KMS-11 (cell line): ENCODE data around the gene LRR1.

Source experiments
- H2AFZ ChIP-seq: fragments of 200-600 bp; sonication (generic); 2 replicates; pipeline ENCODE4 v1.6.1; 2016; ENCODE audit warnings: antibody characterized with exemption, mixed run types, low read depth
- H3K27ac ChIP-seq: fragments of 200-600 bp; sonication (generic); 2 replicates; pipeline ENCODE4 v1.6.1; 2016; ENCODE audit warnings: mild to moderate bottlenecking, mixed run types
- H3K27me3 ChIP-seq: fragments of 200-600 bp; sonication (generic); 2 replicates; pipeline ENCODE4 v1.6.1; 2017; ENCODE audit warnings: mild to moderate bottlenecking, low read depth, mixed run types, moderate library complexity; ENCODE audit not compliant: insufficient read depth
- H3K36me3 ChIP-seq: fragments of 200-600 bp; sonication (generic); 2 replicates; pipeline ENCODE4 v1.6.1; 2017; ENCODE audit warnings: mild to moderate bottlenecking, mixed run types; ENCODE audit not compliant: insufficient read depth
- H3K4me1 ChIP-seq: fragments of 200-600 bp; sonication (generic); 2 replicates; pipeline ENCODE4 v1.6.1; 2016; ENCODE audit warnings: mild to moderate bottlenecking, low read depth, mixed run types; ENCODE audit not compliant: poor library complexity, severe bottlenecking
- H3K4me2 ChIP-seq: fragments of 200-600 bp; sonication (generic); 2 replicates; pipeline ENCODE4 v1.7.0; 2016; ENCODE audit warnings: mild to moderate bottlenecking, mixed run types
- H3K4me3 ChIP-seq: fragments of 200-600 bp; sonication (generic); IDR thresholded peaks from 2 replicates; pipeline ENCODE4 v1.6.1; 2017; ENCODE audit warnings: low read depth, low read length, mixed read lengths; ENCODE audit not compliant: insufficient read depth
- H3K79me2 ChIP-seq: fragments of 200-600 bp; sonication (generic); 2 replicates; pipeline ENCODE4 v1.6.1; 2016; ENCODE audit warnings: low read depth, mixed run types; ENCODE audit not compliant: insufficient read depth
- H3K9ac ChIP-seq: fragments of 200-600 bp; sonication (generic); 2 replicates; pipeline ENCODE4 v1.6.1; 2016; ENCODE audit warnings: mild to moderate bottlenecking, mixed run types
- H4K20me1 ChIP-seq: fragments of 200-600 bp; sonication (generic); 2 replicates; pipeline ENCODE4 v1.6.1; 2016; ENCODE audit warnings: mild to moderate bottlenecking, mixed run types; ENCODE audit not compliant: insufficient read depth
- CTCF ChIP-seq: fragments of 200-600 bp; sonication (generic); conservative IDR thresholded peaks from 2 replicates; pipeline ENCODE4 v1.6.1; 2017; ENCODE audit warnings: low read depth, mild to moderate bottlenecking, antibody characterized with exemption, low read length, moderate library complexity, mixed read lengths

LRR1 gene

GRCh38 chr14:49640540-49641417, 42.0 kb downstream of the LRR1 start:
- Histone ChIP-seq H3K79me2 (peaks cover 52% of the 10 kb centered on the region), H3K4me3 (no peak overlapping the region), H3K27ac (peak overlapping the region; percentile 38; the same call in 1 of the 2 replicates)

GRCh38 chr14:49641697-49642129, 43.0 kb downstream of the LRR1 start:
- H3K4me1 ChIP-seq, result peaks cover 35% of the 10 kb centered on the region
- peak overlapping the region; percentile 6; the same call in 1 of the 2 replicates for H3K9ac ChIP-seq
- no peaks in the 10 kb centered on the region for H4K20me1 ChIP-seq
- peak overlapping the region; percentile 60 for H3K4me2 ChIP-seq
- H2AFZ ChIP-seq, result no peak overlapping the region
- H3K27me3 ChIP-seq, result no peaks in the 10 kb centered on the region
- no peak overlapping the region for H3K4me3 ChIP-seq
- peak overlapping the region; percentile 38; the same call in 1 of the 2 replicates for H3K27ac ChIP-seq
- H3K79me2 ChIP-seq, result peaks cover 43% of the 10 kb centered on the region
- no peaks in the 10 kb centered on the region for H3K36me3 ChIP-seq
- TF ChIP-seq CTCF, result no peak

More at GRCh38 chr14:49640540-49641417, 42.0 kb downstream of the LRR1 start:
- H4K20me1 ChIP-seq, result no peaks in the 10 kb centered on the region
- no peak overlapping the region for H3K9ac ChIP-seq
- no peaks in the 10 kb centered on the region for H3K27me3 ChIP-seq
- H3K36me3 ChIP-seq, result no peaks in the 10 kb centered on the region
- H2AFZ ChIP-seq, result no peak overlapping the region
- H3K4me2 ChIP-seq, result peak overlapping the region; percentile 60; the same call in 1 of the 2 replicates
- TF ChIP-seq CTCF, result no peak
- H3K4me1 ChIP-seq, result peaks cover 41% of the 10 kb centered on the region

GRCh38 chr14:49642163-49642562, 43.4 kb downstream of the LRR1 start:
- peak overlapping the region; percentile 60 for H3K4me2 ChIP-seq
- peaks cover 30% of the 10 kb centered on the region for H3K4me1 ChIP-seq
- H3K79me2 ChIP-seq, result peaks cover 39% of the 10 kb centered on the region
- peak overlapping the region; percentile 6; the same call in 1 of the 2 replicates for H3K9ac ChIP-seq
- H3K36me3 ChIP-seq, result no peaks in the 10 kb centered on the region
- TF ChIP-seq CTCF, result no peak
- H3K27me3 ChIP-seq, result no peaks in the 10 kb centered on the region
- no peak overlapping the region for H2AFZ ChIP-seq
- peak overlapping the region; percentile 38; the same call in 1 of the 2 replicates for H3K27ac ChIP-seq
- no peaks in the 10 kb centered on the region for H4K20me1 ChIP-seq
- H3K4me3 ChIP-seq, result no peak overlapping the region

- no peaks in the 10 kb centered on the region for H3K79me2 ChIP-seq
- H3K4me1 ChIP-seq, result no peaks in the 10 kb centered on the region
- no peak overlapping the region for H2AFZ ChIP-seq
- TF ChIP-seq CTCF, result no peak
- H3K27me3 ChIP-seq, result no peaks in the 10 kb centered on the region
- no peak overlapping the region for H3K27ac ChIP-seq
- no peak overlapping the region for H3K4me2 ChIP-seq
- H4K20me1 ChIP-seq, result no peaks in the 10 kb centered on the region
- H3K36me3 ChIP-seq, result no peaks in the 10 kb centered on the region
- no peak overlapping the region for H3K4me3 ChIP-seq
- no peak overlapping the region for H3K9ac ChIP-seq
Measured at GRCh38 chr14:49653508-49653907, 54.8 kb downstream of the LRR1 start.
